ENCODE measurements around the gene PLA2G4E.

Gene PLA2G4E

DNA sequence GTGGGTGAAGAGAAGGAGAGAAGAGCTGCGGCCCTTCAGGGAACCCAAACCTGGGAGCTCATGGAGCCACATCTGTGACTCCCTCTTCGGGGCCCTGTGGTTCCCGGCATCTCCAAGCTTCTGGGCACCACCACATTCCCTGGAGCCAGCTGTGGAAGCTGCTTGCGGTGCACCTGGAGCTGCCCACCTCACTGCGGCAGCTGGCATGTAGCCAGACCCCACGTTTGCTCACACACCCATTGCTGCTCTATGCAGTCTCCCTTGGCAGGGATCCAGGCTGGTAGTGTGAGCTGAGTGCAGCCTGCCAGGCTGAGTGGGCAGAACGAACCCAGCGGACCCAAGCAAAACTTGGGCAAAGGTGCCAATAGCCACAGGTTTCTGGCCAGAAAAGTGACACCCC lies 16.8 kb upstream of the PLA2G4E start:
- Mint-ChIP-seq H3K27ac (no peak overlapping the region), H3K9me3 (no peaks in the 10 kb centered on the region), H3K4me1 (peaks cover 16% of the 10 kb centered on the region), H3K27me3 (no peaks in the 10 kb centered on the region), H3K36me3 (ENCODE audit: low read depth) (no peaks in the 10 kb centered on the region), H3K4me3 (no peak overlapping the region)
- DNase-seq (no peak), ATAC-seq (no peak)

DNA sequence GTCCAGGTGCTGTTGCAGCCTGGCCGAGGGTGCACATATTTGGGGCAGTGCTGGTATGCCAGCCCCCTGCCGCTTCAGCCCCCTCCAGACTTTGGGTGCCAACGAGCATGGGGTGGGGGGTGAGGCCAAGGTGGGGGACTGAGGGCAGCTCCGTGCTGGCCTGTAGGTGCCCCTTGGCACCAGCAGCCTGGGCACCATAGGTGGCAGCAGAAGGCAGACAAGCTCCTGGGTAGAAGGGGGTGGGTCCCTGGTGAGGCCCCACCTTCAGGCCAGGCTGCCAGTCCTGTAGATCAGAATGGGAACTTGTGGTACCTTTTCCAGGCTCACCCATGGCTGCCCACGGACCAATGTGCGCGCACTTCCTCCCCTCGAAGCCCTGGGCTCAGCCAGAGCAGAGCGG lies 16.1 kb upstream of the PLA2G4E start:
- no peak for DNase-seq
- ATAC-seq, result no peak
- H3K4me3 Mint-ChIP-seq, result no peak overlapping the region
- H3K27me3 Mint-ChIP-seq, result no peaks in the 10 kb centered on the region
- peaks cover 19% of the 10 kb centered on the region for H3K4me1 Mint-ChIP-seq
- no peaks in the 10 kb centered on the region for H3K36me3 Mint-ChIP-seq (ENCODE audit: low read depth)
- no peak overlapping the region for H3K27ac Mint-ChIP-seq
- no peaks in the 10 kb centered on the region for H3K9me3 Mint-ChIP-seq

DNA sequence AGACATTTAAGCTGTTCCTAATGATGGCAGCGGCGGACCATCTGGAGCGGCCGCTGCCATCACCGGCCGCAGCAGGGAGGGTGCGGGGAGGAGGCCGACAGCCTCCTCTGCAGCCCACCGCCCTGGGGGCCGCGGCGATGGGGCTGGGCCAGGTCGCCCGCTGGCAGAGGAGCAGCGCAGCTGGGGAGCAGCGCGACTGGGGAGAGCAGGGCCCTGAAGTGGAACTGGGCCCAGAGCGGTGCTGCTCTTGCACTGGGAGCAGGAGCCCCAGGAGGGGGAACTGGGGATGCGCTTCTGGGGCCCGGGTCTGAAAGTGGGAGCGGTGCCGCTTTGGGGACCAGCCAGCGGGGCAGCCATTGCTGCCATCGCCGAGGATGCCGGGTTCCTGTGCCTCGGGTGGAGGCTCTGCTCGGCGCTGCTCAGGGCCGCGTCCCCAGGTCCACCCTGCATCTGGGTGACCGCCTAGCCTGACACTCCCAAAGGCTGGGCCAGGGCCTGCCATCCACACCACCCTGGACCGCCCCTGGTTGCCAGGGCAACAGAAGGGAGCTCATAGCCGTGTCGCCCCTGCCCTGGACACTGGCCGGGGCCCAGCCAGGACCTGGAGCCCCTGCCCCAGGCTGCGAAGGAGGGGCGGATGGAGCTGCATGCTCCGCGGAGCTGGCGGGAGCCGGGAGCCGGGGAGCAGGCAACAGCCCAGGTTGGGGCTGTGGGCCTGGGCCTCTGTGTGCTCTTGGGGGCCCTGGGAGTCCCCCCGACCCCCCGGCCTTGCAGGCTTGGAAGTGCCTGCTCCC lies 15.5 kb upstream of the PLA2G4E start:
- no peak overlapping the region for H3K4me3 Mint-ChIP-seq
- DNase-seq (no peak), ATAC-seq (no peak)
- H3K27me3 Mint-ChIP-seq, result no peaks in the 10 kb centered on the region
- no peaks in the 10 kb centered on the region for H3K36me3 Mint-ChIP-seq (ENCODE audit: low read depth)
- H3K4me1 Mint-ChIP-seq, result peaks cover 19% of the 10 kb centered on the region
- no peaks in the 10 kb centered on the region for H3K9me3 Mint-ChIP-seq
- H3K27ac Mint-ChIP-seq, result no peak overlapping the region

DNA sequence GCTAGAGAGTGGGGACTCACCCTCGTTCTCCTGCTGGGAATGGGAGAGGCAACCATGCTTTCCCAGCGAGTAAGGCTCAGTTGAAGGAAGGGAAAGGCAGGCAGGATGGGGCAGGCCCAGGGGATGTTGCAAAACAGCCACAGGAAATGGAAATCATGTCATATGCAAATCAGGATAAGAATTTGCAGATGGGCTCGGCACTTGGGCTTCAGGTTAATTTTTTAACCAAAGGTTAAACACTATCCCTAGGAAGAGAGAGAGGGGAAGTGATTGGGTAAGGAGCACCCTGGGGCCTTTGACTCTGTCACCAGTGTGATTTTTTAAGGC lies 14.6 kb upstream of the PLA2G4E start:
- no peak overlapping the region for H3K4me3 Mint-ChIP-seq
- no peaks in the 10 kb centered on the region for H3K27me3 Mint-ChIP-seq
- H3K36me3 Mint-ChIP-seq (ENCODE audit: low read depth), result no peaks in the 10 kb centered on the region
- peaks cover 19% of the 10 kb centered on the region for H3K4me1 Mint-ChIP-seq
- H3K9me3 Mint-ChIP-seq, result no peaks in the 10 kb centered on the region
- no peak overlapping the region for H3K27ac Mint-ChIP-seq
- ATAC-seq (peak; percentile 38), DNase-seq (peak; percentile 17)

DNA sequence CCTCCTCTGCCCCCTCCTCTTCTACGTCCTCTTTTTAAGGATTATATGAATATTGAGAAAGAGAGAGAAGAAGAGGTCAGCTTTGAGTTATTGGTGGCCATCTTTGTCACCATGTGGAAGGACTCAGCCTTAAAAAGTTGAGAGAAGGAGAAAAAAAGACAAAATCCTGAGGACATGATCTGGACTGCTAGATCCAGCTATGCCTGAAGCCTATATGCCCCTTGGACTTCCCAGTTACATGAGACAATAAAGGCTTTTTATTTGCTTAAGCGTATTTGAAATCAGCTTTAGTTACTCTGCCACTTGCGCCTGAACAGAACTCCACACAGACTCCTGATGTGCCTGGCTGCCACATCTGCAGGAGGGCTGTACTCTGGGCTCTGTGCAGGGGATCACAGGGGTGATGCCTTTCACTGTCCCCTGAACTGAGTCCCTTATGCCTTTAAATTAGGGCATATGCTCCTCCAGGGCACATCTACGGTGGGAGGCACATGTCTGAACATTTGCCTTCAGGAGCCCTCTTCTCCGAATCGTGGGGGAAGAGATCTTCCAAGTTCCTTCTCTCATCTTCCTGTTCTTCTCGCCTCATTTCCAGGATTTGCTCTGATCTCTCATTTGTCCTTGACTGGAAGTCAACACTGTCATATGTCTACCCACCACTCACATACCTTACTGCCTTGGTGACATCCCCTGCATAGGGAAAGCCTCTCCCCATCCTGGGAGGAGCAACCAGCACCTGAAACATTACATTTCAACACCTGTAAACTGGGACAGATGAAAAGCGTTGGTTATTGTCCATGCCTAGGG lies 14.0 kb upstream of the PLA2G4E start:
- Mint-ChIP-seq H3K4me3 (no peak overlapping the region), H3K9me3 (no peaks in the 10 kb centered on the region), H3K27ac (no peak overlapping the region)

DNA sequence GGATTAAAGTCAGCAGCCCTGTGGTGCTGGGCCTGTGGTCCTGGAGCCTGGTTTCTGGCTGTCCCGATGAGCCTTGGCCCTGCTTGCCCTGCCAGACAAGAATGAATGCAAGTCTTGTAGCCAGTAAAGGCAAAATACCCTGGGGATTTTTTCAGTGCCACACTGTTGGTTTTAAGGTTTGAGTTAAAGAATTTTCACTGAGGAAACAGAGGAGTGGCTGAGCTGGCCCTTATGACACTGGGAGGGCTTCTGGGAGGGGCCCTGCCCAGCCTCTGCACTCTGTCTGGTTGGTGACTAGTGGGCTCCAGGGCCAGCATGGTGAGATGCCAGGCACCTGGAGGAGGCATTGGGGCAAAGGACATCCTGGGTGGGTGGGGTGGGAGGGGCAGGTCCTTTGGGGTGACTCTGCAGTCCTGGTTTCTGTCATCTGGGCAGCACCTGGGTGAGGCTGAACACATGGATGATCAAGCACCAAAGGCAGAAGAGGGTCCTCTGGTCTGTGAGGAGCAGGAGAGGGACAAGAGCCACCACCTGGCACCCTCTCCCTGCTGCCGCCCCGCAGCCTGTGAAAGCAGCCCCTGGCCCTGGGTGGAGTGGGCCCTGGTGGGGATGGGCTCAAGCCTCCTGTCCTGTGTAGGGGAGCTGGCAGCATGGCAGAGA lies 12.5 kb upstream of the PLA2G4E start:
- Mint-ChIP-seq H3K4me3 (no peak overlapping the region), H3K27me3 (no peaks in the 10 kb centered on the region), H3K36me3 (ENCODE audit: low read depth) (no peaks in the 10 kb centered on the region), H3K27ac (peak overlapping the region; percentile 13), H3K9me3 (no peaks in the 10 kb centered on the region), H3K4me1 (peaks cover 19% of the 10 kb centered on the region)
- ATAC-seq, result peak; percentile 67
- DNase-seq, result no peak

More for the DNA sequence above, 14.0 kb upstream of the PLA2G4E start:
- no peaks in the 10 kb centered on the region for H3K27me3 Mint-ChIP-seq
- no peaks in the 10 kb centered on the region for H3K36me3 Mint-ChIP-seq (ENCODE audit: low read depth)
- no peak for DNase-seq
- no peak for ATAC-seq
- peaks cover 19% of the 10 kb centered on the region for H3K4me1 Mint-ChIP-seq

DNA sequence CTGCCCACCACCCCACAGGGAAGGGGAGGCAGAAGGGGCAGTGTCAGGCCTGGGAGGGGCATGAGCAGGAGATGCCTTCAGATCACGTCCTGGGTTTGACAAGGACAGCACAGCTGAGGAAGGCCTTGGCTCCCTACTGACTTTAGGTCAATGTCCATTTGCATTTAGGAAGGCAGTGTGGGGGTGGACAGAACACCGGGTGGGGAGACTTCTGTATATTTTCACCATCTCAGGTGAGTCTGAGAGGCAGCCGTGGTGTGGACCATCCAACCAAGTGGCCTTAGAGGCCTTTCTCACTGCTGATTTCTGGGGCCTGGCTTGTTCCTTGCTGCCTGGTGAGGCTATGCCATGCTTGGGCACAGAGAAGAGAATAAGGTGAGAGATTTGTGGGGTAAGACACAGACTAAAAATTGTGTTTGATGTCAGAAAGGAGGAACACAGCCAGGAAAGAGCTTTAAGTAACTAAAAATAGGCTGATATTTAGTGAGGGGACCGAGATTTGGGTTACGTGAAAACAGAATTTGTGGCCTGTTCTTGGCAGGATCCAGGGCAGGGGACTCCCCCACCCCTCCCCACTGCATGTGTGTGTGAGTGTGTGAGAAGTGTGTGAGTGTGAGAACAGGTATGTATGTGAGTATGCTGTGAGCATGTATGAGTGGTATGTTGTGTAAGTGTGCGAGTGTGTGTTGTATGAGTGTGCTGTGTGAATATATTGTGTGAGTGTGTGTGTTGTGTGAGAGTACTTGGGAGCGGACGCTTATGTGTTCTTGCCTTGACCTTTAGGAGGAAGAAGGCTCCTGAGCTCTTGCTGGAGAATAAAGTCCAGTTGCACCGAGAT lies 11.8 kb upstream of the PLA2G4E start:
- peak; percentile 9 for ATAC-seq
- H3K27ac Mint-ChIP-seq, result peak overlapping the region; percentile 13
- H3K27me3 Mint-ChIP-seq, result peaks cover 4% of the 10 kb centered on the region
- H3K4me3 Mint-ChIP-seq, result no peak overlapping the region
- no peaks in the 10 kb centered on the region for H3K9me3 Mint-ChIP-seq
- no peaks in the 10 kb centered on the region for H3K36me3 Mint-ChIP-seq (ENCODE audit: low read depth)
- H3K4me1 Mint-ChIP-seq, result peaks cover 19% of the 10 kb centered on the region
- DNase-seq, result no peak

DNA sequence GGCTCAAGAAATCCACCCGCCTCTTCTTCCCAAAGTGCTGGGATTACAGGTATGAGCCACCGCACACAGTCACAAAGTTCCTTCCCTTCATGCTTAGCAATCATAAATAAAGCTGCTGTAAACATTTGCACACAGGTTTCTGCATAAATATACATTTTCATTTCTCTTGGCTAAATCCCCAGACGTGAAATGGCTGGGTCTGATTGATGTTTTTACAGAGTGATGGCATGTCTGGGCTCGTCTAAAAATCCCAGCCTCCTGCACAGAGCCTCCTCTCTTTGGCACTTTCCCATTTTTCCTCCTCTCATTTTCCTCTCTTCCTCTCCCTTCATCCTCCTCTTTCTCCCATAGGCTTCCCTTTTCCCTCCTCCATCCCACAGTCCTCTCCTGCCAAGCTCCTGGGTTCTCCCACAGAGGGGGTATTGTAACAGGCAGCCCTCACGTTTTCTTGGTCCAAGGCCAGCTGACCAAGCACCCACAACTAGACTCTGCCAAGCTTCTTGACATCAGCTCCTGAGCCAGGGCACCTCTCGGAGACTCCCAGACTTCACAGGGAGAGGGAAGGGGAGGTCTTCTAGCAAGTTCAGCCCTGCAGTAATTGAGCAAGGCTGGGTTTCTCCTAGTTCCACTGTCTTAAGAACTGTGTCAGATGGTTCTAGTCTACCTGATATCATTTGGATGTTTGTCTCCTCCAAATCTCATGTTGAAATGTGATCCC lies 10.5 kb upstream of the PLA2G4E start:
- H3K36me3 Mint-ChIP-seq (ENCODE audit: low read depth), result no peaks in the 10 kb centered on the region
- no peak overlapping the region for H3K27ac Mint-ChIP-seq
- ATAC-seq (no peak), DNase-seq (no peak)
- no peaks in the 10 kb centered on the region for H3K9me3 Mint-ChIP-seq
- no peak overlapping the region for H3K4me3 Mint-ChIP-seq
- peaks cover 7% of the 10 kb centered on the region for H3K27me3 Mint-ChIP-seq
- H3K4me1 Mint-ChIP-seq, result peaks cover 19% of the 10 kb centered on the region

DNA sequence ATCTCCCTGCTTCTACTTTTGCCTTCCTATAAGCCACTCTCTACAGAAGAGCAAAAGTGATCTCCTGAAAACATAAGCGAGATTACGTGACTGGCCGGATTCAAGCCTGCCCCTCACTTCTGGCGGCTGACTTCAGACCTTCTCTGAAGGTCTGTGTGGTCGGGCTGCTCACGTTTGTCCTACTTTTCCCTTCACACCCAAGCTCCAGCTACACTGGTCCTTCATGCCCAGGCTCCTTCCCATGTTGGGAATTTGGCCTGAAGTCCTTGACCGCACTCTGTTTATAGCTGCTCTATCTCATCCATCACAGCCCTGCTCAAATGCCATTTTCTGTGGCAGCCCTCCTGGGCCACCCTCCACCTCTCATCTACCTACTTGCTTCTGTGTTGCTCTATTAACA lies 6.7 kb upstream of the PLA2G4E start:
- H3K4me3 Mint-ChIP-seq, result no peak overlapping the region
- H3K4me1 Mint-ChIP-seq, result peaks cover under 1% of the 10 kb centered on the region
- no peak overlapping the region for H3K27ac Mint-ChIP-seq
- DNase-seq (no peak), ATAC-seq (no peak)
- no peaks in the 10 kb centered on the region for H3K9me3 Mint-ChIP-seq
- peaks cover 7% of the 10 kb centered on the region for H3K27me3 Mint-ChIP-seq
- H3K36me3 Mint-ChIP-seq (ENCODE audit: low read depth), result no peaks in the 10 kb centered on the region

DNA sequence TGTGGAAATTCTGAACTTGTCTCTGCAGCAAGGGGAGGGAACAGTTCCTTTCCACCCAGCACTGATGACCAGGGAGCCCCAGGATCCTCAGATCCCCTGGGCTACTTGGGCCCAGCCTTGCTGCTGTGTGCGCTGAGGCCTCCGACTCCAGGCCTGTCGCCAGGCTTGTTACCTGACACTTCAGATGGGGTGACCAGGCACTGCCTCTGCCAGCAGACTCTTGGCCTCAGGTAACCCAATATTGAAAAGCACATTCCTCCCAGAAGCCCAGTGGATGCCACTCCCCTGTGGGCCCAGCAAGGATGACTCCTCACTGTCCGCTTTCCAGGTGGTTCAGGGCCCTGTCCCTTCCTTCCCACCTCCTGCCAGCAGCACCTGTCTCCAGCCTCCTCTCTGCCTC lies 3.5 kb upstream of the PLA2G4E start:
- Mint-ChIP-seq H3K27ac (no peak overlapping the region), H3K27me3 (peaks cover 7% of the 10 kb centered on the region), H3K4me1 (no peaks in the 10 kb centered on the region), H3K36me3 (ENCODE audit: low read depth) (no peaks in the 10 kb centered on the region), H3K9me3 (no peaks in the 10 kb centered on the region), H3K4me3 (no peak overlapping the region)
- DNase-seq, result no peak
- no peak for ATAC-seq

DNA sequence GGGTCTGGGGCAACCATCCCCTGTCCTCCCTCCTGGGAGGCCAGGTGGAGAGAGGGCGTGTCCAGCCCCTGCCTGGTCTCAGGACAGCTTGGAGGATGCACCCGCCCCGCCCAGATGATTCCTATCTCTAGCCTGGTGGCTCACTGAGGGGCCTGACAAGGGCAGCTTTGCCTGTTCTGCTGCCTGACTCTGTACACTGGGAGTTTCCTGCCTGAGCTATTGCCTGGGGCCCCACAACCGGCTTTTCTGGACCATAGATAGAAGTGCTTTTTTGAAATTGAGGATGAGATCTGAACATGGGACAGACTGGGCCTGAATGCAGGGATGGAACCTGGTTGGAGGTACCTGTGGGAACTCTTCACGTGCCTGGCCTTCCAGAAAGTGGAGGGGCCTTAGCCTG lies 751 bp upstream of the PLA2G4E start:
- Mint-ChIP-seq H3K27me3 (no peaks in the 10 kb centered on the region), H3K36me3 (ENCODE audit: low read depth) (no peaks in the 10 kb centered on the region), H3K27ac (no peak overlapping the region), H3K4me1 (no peaks in the 10 kb centered on the region), H3K9me3 (no peaks in the 10 kb centered on the region), H3K4me3 (no peak overlapping the region)
- ATAC-seq, result no peak
- DNase-seq, result no peak

DNA sequence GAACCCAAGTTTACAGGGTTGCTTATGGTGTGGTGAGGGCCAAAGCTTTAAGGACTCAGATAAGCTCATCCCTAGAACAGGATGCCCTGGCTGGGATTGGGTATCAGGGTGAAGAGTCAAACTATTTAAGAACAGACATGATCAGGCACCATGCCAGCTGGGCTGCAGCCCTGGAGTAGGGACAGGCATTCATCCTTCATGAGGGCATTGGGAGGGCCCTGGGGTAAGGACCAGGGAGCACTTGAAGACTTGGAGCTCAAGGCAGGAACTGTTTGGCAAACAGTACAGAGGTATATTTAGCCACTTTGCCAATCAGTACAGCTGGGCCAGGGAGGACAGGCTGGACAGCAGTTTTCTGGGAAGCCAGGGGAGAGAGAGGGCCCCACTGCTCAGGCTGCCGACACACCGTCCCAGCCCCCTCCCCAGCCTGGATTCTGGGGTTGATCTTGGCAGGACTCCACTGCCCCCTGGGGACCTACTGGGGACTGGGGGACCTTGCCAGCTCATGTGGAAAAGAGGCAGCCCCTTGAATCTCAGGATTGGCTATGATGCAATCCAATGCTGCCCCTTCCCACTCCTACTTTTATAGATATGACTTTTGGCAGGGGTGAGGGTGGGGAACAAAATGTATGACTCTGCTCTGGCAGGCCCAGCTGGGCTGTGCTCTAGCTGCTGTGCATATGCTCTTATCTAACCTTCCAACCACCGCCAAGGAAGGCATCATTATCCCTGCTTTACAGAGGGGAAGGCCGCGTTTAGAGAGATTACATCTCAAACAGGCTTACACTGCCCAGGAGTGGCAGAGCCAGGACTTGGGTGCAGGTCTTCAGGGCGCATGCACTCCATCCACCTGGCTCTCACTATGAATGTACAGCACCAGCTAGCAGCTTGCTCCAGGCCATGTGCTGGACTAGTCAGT lies 2.3 kb downstream of the PLA2G4E start:
- H3K9me3 Mint-ChIP-seq, result no peaks in the 10 kb centered on the region
- H3K4me3 Mint-ChIP-seq, result no peak overlapping the region
- H3K36me3 Mint-ChIP-seq (ENCODE audit: low read depth), result no peaks in the 10 kb centered on the region
- H3K4me1 Mint-ChIP-seq, result no peaks in the 10 kb centered on the region
- peak overlapping the region; percentile 34 for H3K27ac Mint-ChIP-seq
- H3K27me3 Mint-ChIP-seq, result no peaks in the 10 kb centered on the region
- ATAC-seq (no peak), DNase-seq (no peak)

DNA sequence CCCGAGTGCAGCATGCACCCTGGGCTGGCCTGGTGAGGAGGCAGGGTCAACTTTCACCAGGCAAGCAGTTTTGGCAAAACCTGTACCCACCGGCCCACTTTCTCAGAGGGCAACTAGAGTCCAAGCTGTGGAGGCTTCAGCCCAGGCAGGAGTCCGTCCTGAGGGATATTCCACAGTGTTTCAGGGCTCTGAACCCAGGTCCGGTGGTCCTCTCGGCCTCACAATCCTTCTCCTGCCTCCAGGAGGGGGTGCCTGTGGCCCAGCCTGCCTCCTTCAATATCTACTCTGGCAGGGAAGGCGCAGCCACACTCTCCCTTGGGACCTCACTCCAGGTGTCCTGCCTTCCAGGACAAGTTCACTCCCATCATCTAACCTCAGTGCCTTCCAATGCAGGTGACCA lies 3.9 kb downstream of the PLA2G4E start:
- no peak for DNase-seq
- Mint-ChIP-seq H3K27ac (no peak overlapping the region), H3K9me3 (no peaks in the 10 kb centered on the region), H3K27me3 (peaks cover 2% of the 10 kb centered on the region), H3K4me3 (no peak overlapping the region), H3K36me3 (ENCODE audit: low read depth) (no peaks in the 10 kb centered on the region), H3K4me1 (no peaks in the 10 kb centered on the region)
- no peak for ATAC-seq

Measured in activated naive CD8-positive, alpha-beta T cell treated with anti-CD3 and anti-CD28 coated beads, Interleukin-2, amount 50 U/mL, for 24 hours (primary cell).